Activated CD4-positive, CD25-positive, alpha-beta regulatory T cell (primary cell): ENCODE data around the gene TMEM82.
A peak's percentile ranks its signal among the peaks of the same experiment; 100 is the strongest.

ENCODE experiments used
- DNase-seq, 4 experiments: peaks; one replicate each; lab custom pipeline; 2025; lab: John Stamatoyannopoulos, UW

The TMEM82 gene

GRCh38 chr1:15736038-15736891 is 6.0 kb upstream of the TMEM82 start, which contains the start of gene SLC25A34:
Gene SLC25A34, plus strand, starts transcription at chr1:15736258. Its CDS starts 228 bp downstream, at chr1:15736486.
- DNase-seq: no peak

GRCh38 chr1:15736892-15737261 is 5.4 kb upstream of the TMEM82 start:
- no peak for DNase-seq

GRCh38 chr1:15737324-15738319 is 4.7 kb upstream of the TMEM82 start:
- no peak for DNase-seq

- DNase-seq: no peak
These were observed 3.7 kb upstream of the TMEM82 start for GRCh38 chr1:15738416-15739113.

- DNase-seq: no peak
These were observed 3.0 kb upstream of the TMEM82 start for GRCh38 chr1:15739259-15739658.

GRCh38 chr1:15739745-15740144 is 2.6 kb upstream of the TMEM82 start:
- no peak for DNase-seq

- DNase-seq: peak; percentile 23 to 47 (median 31)
These were observed 1.1 kb upstream of the TMEM82 start for GRCh38 chr1:15740924-15741850.

- DNase-seq: no peak
These were observed 1.9 kb downstream of the TMEM82 start for GRCh38 chr1:15744122-15744679.

GRCh38 chr1:15747378-15747777 is 5.1 kb downstream of the TMEM82 start:
- DNase-seq: no peak

GRCh38 chr1:15748264-15748663 is 6.0 kb downstream of the TMEM82 start:
- DNase-seq: no peak

- no peak for DNase-seq
These were observed 6.5 kb downstream of the TMEM82 start for GRCh38 chr1:15748690-15749398.

- no peak for DNase-seq
These were observed 7.3 kb downstream of the TMEM82 start for GRCh38 chr1:15749399-15750291.

- no peak for DNase-seq
These were observed 8.6 kb downstream of the TMEM82 start for GRCh38 chr1:15750924-15751323.

- no peak for DNase-seq
These were observed 9.4 kb downstream of the TMEM82 start for GRCh38 chr1:15751717-15752116.

- DNase-seq: no peak
These were observed 11.5 kb downstream of the TMEM82 start for GRCh38 chr1:15753776-15754175.

GRCh38 chr1:15755021-15755645 is 12.8 kb downstream of the TMEM82 start:
- DNase-seq: no peak

- DNase-seq: no peak
These were observed 13.3 kb downstream of the TMEM82 start for GRCh38 chr1:15755646-15756040.
